Lower leg skin (tissue), 4 donors: ENCODE results near the gene KCNMA1. TPM values are rescaled to one million over a fixed set of nuclear protein-coding genes. Genes with fewer than 3 reads are reported as not detected.

Source experiments
- DNase-seq, 2 donors: peaks; one replicate each; pipeline ENCODE4 v3.0.0-alpha.2; 2019; ENCODE audit warnings: low spot score in 2 of 2
- H3K4me3 ChIP-seq: fragments of 200-600 bp; sonication (generic); 2 replicates; pipeline ENCODE4 v1.5.1; 2017; ENCODE audit warnings: mild to moderate bottlenecking, low read depth; ENCODE audit not compliant: poor library complexity, severe bottlenecking
- POLR2A ChIP-seq, 2 donors: fragments of 450-650 bp; IDR thresholded peaks; one replicate each; pipeline ENCODE4 v1.6.1; 2016 to 2017; ENCODE audit warnings: antibody characterized with exemption in 2 of 2, mild to moderate bottlenecking in 1 of 2, moderate library complexity in 1 of 2
- WGBS, 2 donors: methylation state at CpG; one replicate each; pipeline ENCODE4 v1.1.5; 2018; 5-methylcytosine and 5-hydroxymethylcytosine counted together
- intact Hi-C: fragments of 100-400 bp; cut with DNase I; formaldehyde crosslinking; loops from one replicate; pipeline ENCODE4 v1.15.0; 2023; ENCODE audit warnings: low total_unique reads
- total RNA-seq, 4 donors: library from RNA; depleted of rRNA; stranded (reverse); fragments of >200 nt; gene quantifications; one replicate each; pipeline ENCODE4 v1.1.0, GENCODE V29; 2016
- TF ChIP-seq, protein P1 (sequence below), 3 donors: fragments of 450-650 bp; IDR thresholded peaks; one replicate each; pipeline ENCODE4 v1.5.1; 2016; ENCODE audit warnings: antibody characterized with exemption in 3 of 3, mild to moderate bottlenecking in 3 of 3, moderate library complexity in 2 of 3

KCNMA1 gene
- total RNA-seq, 4 donors from 2014 or later, result 4.1 to 9.9 (median 6.5) TPM

DNA sequence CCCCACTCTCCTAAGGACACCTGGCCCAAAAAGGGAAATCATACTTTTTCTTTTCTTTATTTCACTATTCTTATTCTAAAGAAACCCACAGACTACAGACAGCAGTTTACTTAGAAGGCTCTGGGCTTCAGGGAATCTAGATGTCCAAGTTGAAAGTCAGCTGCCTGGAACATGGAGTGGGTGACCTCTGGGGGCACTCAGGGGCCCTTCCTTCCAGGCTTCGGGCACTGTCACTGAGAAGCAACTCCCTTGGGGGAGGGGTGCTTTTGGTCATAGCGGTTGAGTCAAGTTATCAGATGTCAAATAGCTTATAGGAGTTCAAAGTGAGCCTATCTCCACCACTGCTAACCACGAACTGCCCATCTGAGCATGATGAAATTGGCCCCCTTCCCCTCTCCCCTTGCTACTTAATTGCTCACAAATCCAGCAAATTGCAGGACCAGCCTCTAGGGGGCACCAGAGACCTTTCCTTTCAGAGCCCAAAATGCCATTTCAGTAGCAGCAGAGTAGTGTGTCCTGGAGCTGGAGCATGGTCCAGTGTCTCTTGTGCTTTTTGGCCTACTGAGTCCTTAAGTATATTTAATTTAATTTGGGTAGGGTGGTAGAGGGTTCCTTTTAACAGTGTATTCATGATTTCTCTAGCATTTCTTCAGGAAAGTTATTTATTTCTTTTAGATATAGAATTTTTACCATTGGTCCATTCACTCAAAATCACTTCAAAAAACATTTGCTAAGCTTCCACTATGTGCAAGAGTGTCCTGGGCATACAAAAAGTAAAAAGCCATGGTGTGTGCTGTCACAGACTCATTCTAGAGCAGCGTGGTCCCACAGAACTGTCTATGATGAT is 463.8 kb downstream of the KCNMA1 start:
- TF ChIP-seq, protein P1, sequence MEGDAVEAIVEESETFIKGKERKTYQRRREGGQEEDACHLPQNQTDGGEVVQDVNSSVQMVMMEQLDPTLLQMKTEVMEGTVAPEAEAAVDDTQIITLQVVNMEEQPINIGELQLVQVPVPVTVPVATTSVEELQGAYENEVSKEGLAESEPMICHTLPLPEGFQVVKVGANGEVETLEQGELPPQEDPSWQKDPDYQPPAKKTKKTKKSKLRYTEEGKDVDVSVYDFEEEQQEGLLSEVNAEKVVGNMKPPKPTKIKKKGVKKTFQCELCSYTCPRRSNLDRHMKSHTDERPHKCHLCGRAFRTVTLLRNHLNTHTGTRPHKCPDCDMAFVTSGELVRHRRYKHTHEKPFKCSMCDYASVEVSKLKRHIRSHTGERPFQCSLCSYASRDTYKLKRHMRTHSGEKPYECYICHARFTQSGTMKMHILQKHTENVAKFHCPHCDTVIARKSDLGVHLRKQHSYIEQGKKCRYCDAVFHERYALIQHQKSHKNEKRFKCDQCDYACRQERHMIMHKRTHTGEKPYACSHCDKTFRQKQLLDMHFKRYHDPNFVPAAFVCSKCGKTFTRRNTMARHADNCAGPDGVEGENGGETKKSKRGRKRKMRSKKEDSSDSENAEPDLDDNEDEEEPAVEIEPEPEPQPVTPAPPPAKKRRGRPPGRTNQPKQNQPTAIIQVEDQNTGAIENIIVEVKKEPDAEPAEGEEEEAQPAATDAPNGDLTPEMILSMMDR (IDR thresholded peaks at IDR 0.05), result peak in 1 of 3 donors; percentile 54
- TF ChIP-seq POLR2A (IDR thresholded peaks at IDR 0.05), result no peak
- peak; percentile 63 to 92 for DNase-seq
- intact Hi-C loops, result loop anchor here (2.0 to 10.0 kb wide), 2 partner anchors 465 to 541 kb away; no protein-coding TSS in a partner anchor
- H3K4me3 ChIP-seq, result no peak overlapping the region
- WGBS, 2 donors, result 19 to 32% methylated on average over 4 of the region's 4 CpGs

DNA sequence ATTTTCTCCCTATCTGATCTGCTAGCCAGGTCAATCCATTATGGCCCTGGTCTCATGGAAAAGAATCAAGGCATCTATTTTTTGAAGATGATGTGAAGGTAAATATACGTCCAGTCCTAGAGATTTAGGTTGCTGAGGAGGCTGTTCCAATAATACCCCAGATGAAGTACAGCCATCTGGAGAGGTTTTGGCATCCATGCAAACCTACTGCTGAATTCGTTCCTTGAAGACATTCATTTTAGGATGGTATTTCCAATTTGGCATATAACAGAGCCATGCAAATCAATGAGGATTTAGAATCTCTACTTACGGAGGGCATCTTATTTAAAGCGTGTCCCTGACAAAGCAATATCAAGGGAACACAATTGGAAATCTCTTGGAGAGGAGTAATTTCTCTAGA is 465.5 kb downstream of the KCNMA1 start:
- 81 to 82% methylated on average over 4 of the region's 4 CpGs for WGBS, 2 donors
- TF ChIP-seq, protein P1 (IDR thresholded peaks at IDR 0.05), result no peak
- TF ChIP-seq POLR2A (IDR thresholded peaks at IDR 0.05), result no peak
- no peak overlapping the region for H3K4me3 ChIP-seq
- intact Hi-C loops, result loop anchor here (10.0 kb wide), 1 partner anchor 543 kb away; no protein-coding TSS in a partner anchor
- no peak for DNase-seq

DNA sequence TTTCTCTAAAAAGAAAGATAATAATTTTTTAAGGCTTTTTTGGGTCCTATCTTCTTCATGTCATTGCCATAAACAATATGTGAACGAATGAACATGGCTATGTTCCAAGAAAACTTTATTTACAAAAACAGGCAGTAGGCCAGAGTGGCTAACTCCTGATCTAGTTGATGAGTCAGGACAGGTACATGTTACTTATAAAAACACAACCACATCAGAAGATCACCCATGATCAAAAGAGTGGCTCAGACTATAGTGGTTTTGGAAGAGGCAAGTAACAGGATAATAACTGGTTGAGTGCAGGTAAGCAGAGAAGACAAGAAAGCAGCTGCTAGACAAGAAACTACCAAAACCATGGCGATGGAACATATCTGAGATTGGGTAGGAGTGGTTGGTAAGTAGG is 468.7 kb downstream of the KCNMA1 start:
- 26 to 29% methylated on average over 2 of the region's 2 CpGs for WGBS, 2 donors
- TF ChIP-seq POLR2A (IDR thresholded peaks at IDR 0.05), result no peak
- TF ChIP-seq, protein P1 (IDR thresholded peaks at IDR 0.05), result no peak
- no peak overlapping the region for H3K4me3 ChIP-seq
- intact Hi-C loops, result no loop called here
- DNase-seq, result no peak

DNA sequence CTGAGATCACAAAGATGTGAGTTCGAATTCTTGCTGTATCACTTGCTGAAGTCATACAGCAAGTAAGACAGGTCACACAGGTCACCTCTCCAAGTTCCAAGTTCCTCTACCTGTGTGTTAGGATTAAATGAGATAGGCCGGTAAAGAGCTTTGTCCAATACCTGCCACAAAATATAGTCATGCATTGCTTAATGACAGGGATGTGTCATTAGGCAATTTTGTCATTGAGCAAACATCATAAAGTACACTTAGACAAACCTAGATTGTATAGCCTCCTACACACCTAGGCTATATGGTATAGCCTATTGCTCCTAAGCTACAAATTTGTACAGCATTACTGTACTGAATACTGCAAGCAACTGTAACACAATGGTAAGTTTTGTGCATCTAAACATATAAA is 469.4 kb downstream of the KCNMA1 start:
- intact Hi-C loops, result no loop called here
- no peak for DNase-seq
- no peak overlapping the region for H3K4me3 ChIP-seq
- no peak for TF ChIP-seq POLR2A (IDR thresholded peaks at IDR 0.05)
- TF ChIP-seq, protein P1 (IDR thresholded peaks at IDR 0.05), result no peak
- 84 to 88% methylated on average over 2 of the region's 2 CpGs for WGBS, 2 donors

DNA sequence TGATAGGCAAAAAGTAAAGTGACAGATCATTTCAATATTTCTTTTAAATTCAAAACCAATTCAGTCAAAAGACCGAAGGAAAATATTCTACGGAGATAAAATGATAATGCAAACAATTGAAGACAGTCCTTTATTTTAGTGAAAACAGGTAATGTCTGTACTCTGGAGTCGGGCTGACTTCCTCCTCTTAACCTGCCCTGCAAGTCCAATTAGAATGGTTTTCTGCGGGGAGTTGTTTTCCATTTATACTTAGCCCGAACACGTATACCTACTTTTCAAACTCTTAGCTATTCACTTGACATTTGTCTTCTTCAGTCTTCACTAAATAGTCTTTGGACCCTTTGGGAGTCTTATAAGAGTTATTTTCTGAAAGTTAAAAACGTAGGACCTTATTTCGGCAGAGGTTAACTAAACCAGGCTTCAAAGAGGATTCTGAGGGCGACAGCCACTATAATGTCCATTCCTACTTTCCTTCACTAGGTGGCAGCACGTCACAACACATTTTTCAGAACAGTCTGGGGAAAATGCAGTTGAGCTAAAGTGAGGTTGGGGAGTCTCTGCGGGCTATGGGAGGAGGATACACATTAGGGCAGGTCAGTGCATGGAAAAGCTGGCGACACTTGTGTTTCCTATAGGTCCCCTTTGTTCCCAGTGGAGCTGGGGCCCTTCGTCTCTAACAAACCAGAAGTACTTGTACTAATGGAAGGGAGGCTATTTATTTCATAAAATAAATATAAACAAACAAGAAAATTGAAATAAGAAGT is 472.0 kb downstream of the KCNMA1 start:
- no peak overlapping the region for H3K4me3 ChIP-seq
- peak in 1 of 2 donors; percentile 29 for DNase-seq
- intact Hi-C loops, result no loop called here
- 19 to 20% methylated on average over 13 of the region's 13 CpGs for WGBS, 2 donors
- TF ChIP-seq POLR2A (IDR thresholded peaks at IDR 0.05), result no peak
- TF ChIP-seq, protein P1 (IDR thresholded peaks at IDR 0.05), result no peak
